Measurements from ENCODE around the gene EPB41.
A peak's percentile ranks its signal among the peaks of the same experiment; 100 is the strongest.
"Not testable (repeated sequence)": the region's sequence is repeated elsewhere in the genome, so short reads cannot be mapped to it uniquely, and the experiment has no call there.

EPB41 gene

GRCh38 chr1:29055160-29055559 is 140.8 kb downstream of the EPB41 start:
- no peak for DNase-seq

GRCh38 chr1:29056256-29056655 is 141.9 kb downstream of the EPB41 start:
- no peak for DNase-seq

DNA sequence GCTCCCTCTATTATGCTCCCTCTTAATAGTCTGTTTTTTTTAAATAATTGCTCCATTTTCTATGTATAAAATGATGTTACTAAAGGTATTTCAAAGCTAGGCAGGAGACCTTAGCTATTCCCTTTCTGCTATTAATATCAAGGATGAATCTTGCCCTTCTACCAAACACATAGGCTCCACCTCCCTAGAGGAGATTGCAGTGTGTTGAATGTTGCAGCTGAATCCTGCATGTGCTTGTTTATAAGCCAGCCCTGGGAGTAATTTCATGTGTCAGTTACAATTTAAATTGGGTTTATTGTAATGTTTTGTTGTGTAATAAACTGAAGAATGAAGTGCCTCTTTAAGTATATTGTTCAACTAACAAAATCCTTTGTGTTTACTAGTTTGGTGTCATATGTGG is 143.3 kb downstream of the EPB41 start:
- no peak for DNase-seq

DNA sequence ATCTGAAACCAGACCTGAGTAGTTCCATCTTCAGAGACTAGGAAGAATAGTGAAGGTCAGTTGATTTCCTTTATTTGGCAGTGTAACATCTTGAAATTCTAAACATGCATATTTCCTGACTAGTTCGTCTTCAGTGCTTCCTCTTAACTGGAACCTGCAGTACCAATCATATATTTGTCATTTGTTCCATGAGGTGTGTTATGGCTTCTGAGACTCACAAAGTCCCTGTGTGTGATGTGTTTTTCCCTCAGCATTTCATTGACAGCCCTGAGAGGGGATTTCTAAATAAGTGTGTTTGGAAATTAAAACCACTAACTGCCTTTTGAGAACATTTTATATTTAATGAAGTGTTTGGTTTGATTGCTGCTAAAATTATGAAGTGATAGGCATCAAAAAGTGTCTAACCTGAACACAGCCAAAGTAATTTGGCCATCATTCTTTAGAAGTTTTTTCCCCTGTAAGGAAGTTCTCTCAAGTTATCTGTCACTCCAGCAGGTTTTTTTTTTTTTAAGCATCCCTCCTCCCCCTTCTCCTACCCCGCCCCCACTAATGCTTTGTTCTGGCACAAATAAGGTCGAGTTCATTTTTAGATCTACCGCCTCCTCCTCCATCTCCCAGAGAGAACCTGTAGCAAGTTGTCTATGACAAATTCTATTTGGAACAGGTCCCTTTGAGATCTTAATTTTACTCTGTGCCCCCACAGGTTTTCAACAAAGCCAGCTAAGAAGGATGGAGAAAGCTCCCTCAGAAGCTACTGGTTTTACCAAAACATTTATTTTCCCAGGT is 148.0 kb downstream of the EPB41 start:
- DNase-seq: no peak

DNA sequence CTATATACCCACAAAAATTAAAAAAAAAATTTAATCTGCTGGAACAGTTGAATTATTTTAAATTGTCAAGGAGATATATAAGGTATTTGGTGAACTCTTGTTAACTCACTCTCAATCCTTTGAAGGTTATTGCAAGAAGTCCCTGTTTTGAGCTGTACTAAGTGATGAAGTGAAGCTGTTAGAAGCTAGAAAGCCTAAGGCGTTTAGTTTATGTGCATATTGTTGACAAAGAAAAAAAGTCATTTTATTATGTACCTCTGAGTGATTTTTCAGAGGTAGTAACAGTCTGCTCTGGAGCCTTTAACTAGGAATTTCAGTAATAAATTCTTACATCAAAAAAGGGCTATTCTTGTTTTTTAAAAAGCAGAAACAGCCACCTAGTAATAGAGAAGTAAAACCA is 149.7 kb downstream of the EPB41 start:
- DNase-seq: no peak

- DNase-seq: no peak
Measured at GRCh38 chr1:29077155-29077554, 162.8 kb downstream of the EPB41 start.

DNA sequence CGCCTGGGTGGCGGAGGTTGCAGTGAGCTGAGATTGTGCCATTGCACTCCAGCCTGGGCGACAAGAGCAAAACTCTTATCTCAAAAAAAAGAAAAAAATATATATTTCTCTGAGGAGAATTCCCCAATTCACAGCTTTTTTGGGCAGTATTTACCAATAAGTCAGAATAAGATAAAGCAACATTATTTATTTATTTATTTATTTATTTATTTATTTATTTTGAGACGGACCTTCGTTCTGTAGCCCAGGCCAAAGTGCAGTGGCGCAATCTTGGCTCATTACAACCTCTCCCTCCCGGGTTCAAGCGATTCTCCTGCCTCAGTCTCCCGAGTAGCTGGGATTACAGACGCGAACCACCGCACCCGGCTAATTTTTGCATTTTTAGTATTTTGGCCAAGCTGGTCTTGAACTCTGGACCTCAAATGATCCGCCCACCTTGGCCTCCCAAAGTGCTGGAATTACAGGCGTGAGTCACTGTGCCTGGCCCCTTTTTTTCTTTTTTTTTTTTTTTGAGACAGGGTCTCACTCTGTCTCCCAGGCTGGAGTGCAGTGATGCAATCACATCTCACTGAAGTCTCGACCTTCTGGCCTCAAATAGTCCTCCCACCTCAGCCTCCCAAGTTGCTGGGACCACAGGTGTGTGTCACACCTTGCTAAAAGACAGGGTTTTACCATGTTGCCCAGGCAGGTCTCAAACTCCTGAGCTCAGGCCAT is 165.7 kb downstream of the EPB41 start:
- not testable (repeated sequence) for DNase-seq

DNA sequence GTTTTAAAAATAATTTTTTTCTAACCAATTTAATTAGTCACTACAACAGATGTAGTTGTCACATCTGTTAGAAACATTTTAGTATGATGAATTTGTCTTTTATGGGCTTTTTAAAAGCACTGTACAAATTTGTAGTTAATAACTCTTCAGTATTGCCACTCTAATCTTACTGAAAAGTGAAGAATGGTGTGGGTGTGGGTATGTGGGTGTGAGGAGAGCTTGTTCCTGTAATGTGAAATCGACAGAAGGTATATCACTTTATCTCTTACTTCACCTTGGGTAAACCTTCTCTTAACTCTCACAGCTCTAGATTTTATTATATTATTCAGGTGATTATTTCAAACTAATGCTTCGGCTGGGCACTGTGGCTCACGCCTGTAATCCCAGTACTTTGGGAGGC is 166.8 kb downstream of the EPB41 start:
- DNase-seq: no peak

GRCh38 chr1:29082519-29082918 is 168.2 kb downstream of the EPB41 start:
- no peak for DNase-seq

- DNase-seq: peak; percentile 53
Measured at GRCh38 chr1:29083317-29084195, 169.2 kb downstream of the EPB41 start.

GRCh38 chr1:29084196-29084521 is 169.8 kb downstream of the EPB41 start:
- DNase-seq: peak; percentile 10

DNA sequence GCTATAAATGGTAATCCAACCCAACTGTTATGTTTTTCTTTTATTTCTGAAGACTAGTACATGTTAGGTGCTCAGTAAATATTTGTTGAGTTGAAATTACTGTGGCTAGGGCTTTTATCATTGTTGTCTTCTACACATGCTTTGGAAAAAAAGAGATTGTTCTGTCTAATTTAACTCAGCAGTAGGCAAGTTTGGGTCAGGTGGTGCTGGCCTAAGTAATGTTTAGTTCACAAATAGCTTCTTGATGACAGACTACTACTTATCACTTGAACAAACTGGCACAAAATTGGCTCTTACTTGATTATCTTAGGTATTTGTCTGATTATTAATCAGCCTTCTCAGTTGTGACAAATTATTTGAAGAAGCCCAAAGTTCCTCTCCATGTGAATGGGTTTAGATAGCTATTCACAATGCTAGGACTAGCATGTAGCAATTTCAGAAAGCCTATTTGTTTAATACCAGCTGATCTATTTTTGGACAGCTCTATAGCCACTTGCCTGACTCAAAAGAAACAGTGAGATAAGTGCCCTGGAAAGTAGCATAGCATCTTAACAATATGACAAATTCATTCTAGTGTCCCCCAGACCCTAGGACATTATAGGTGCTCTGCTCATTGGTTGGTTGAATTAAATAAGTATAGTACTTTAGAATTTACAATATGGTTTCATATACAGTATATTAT is 176.7 kb downstream of the EPB41 start:
- no peak for DNase-seq

DNA sequence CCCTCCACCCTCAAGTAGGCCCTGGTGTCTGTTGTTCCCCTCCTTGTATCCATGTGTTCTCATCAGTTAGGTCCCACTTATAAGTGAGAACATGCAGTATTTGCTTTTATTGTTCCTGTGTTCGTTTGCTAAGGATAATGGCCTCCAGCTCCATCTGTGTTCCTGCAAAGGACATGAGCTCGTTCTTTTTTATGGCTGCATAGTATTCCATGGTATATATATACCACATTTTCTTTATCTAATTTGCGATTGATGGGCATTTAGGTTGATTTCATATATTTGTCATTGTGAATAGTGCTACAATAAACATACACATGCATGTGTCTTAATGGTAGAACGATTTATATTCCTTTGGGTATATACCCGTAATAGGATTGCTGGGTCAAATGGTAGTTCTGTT is 178.3 kb downstream of the EPB41 start:
- DNase-seq: not testable (repeated sequence)

DNA sequence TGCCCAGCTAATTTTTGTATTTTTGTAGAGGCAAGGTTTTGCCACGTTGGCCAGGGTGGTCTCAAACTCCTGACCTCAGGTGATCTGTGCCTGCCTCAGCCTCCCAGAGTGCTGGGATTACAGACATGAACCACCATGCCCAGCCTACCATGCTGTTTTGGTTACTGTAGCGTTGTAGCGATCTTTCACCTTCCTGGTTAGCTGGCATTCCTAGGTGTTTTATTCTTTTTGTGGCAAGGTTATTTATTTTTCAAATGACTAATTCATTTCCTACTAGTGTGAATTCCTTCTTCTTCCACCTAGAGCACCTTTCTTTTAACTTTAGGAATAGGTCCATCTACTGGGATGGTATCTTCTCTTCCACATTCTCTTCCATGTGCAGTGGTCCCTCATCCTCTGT is 180.1 kb downstream of the EPB41 start:
- DNase-seq: no peak

- DNase-seq: no peak
Measured at GRCh38 chr1:29094954-29095353, 180.6 kb downstream of the EPB41 start.

DNA sequence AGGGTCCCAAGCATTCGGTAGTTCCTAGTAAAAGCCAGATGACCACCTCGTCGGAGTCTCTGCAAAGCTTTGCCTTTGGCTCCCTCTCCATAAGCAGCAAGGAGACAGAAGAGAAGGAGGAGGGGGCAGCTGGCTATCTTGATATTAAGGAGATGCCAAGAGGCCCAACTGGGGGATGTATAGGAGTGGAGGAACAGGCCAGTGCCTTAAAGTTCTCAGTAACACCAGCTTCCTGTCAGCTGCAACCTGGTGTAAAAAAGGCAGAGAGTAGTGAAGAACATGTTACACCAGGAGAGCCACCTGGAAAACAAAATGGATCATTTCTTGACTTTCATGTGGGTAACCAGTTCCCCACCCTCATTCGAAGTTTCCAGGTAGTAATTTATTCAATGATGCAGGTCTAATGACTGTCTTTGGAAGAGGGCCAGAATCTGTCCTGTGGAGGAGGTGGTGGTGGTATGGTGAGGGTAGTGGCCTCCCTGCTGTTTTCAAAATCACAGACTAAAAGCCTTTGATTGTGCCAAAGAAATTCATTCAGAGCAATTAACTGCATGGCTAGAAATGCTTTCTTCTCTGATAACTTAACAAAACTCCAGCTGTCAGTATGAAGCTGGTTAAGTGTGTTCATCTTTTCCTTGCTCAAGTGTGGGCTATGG is 182.0 kb downstream of the EPB41 start:
- DNase-seq: peak; percentile 49

DNA sequence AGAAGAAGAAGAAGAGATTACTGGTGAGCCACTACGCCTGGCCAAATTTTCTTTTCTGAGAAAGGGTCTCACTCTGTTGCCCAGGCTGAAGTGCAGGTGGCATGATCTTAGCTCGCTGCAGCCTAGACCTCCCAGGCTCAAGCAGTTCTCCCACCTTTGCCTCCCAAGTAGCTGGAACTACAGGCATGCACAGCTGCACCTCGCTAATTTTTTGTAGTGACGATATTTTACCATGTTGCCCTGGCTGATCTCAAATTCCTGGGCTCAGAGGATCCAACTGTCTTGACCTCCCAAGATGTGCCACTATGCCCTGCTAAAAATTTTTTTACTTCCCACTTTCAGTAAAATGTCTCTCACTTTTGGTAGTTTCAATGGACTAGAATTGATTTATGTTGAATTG is 184.9 kb downstream of the EPB41 start:
- no peak for DNase-seq

- no peak for DNase-seq
Measured at GRCh38 chr1:29100487-29100886, 186.1 kb downstream of the EPB41 start.

- no peak for DNase-seq
Measured at GRCh38 chr1:29105822-29106221, 191.5 kb downstream of the EPB41 start.

DNA sequence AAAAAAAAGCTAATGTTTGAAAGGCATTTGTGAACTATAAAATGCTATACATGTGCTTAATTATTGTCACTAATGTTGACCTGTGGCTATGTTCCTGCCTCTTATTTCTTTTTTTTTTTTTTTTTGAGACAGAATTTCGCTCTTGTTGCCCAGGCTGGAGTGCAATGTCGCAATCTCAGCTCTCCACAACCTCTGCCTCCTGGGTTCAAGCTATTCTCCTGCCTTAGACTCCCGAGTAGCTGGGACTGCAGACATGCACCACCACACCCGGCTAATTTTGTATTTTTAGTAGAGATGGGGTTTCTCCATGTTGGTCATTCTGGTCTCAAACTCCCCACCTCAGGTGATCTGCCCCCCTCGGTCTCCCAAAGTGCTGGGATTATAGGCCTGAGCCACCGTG is 193.7 kb downstream of the EPB41 start:
- DNase-seq: not testable (repeated sequence)

DNA sequence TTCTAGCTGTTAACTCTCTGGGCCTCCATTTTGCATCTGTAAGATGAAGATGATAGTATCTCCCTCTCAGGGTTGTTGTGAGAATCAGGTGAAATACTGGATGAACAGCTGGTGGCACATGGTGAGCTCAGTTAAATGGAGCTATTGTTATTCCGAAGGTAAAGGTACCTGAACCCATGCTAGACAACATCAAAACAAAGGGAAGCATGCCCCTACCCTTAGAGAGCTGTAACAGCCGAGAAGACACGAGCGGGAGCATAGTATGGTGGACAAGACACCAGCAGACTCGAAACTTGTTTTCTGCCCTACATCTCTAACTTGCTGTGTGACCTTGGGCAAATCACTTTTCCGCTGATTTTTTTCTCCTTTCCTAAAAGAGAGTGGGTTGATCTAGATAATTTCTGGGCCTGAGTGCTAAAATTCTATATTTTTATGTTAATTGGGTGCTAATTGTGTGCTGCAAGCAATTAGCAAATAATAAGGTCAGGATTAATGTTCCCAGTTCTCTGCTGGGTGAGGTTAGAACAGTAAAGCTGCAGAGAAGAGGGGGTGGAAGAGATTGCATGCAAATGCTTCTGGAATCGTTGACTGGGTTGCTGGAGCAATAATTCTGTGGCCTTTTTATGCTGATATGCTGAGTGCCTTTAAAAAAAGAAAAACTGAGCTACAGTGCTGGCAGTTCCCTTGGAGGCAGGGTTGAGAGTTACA is 198.5 kb downstream of the EPB41 start:
- DNase-seq: no peak
